Spleen (tissue), 11 donors: ENCODE measurements around the gene KIF19. TPM values are rescaled to one million over a fixed set of nuclear protein-coding genes. Genes with fewer than 3 reads are reported as not detected.

Experiments
- DNase-seq: peaks from one replicate; pipeline ENCODE4 v3.0.0-alpha.2; 2020
- H3K27ac ChIP-seq, 8 donors: fragments of 200-600 bp; sonication (generic) in 7 of 8; 1 replicate in 4 of 8; 2 replicates in 4 of 8; pipeline versions ENCODE4 v1.5.0 to v1.8.0; 2016 to 2021; ENCODE audit warnings: inconsistent platforms in 4 of 8, mild to moderate bottlenecking in 4 of 8, moderate library complexity in 1 of 8
- H3K27me3 ChIP-seq, 7 donors: fragments of 200-600 bp; sonication (generic) in 6 of 7; replicated peaks in 1 of 7; 1 replicate in 4 of 7; 2 replicates in 3 of 7; pipeline versions ENCODE4 v1.5.0 to v1.8.0; 2016 to 2021; ENCODE audit warnings: inconsistent platforms in 3 of 7, mild to moderate bottlenecking in 1 of 7
- H3K36me3 ChIP-seq, 6 donors: fragments of 200-600 bp; sonication (generic) in 5 of 6; 1 replicate in 4 of 6; 2 replicates in 2 of 6; pipeline versions ENCODE4 v1.5.0 to v1.8.0; 2016 to 2021; ENCODE audit warnings: inconsistent platforms in 2 of 6
- H3K4me1 ChIP-seq, 6 donors: fragments of 200-600 bp; sonication (generic) in 5 of 6; 1 replicate in 3 of 6; 2 replicates in 3 of 6; pipeline versions ENCODE4 v1.5.0 to v1.8.0; 2016 to 2021; ENCODE audit warnings: inconsistent platforms in 3 of 6
- H3K4me3 ChIP-seq, 8 donors: fragments of 200-600 bp; sonication (generic) in 7 of 8; 1 replicate in 4 of 8; 2 replicates in 4 of 8; pipeline versions ENCODE4 v1.5.0 to v1.8.0; 2016 to 2021; ENCODE audit warnings: inconsistent platforms in 4 of 8, mild to moderate bottlenecking in 4 of 8, moderate library complexity in 2 of 8
- H3K9me3 ChIP-seq, 8 donors: fragments of 200-600 bp; sonication (generic) in 7 of 8; 1 replicate in 4 of 8; 2 replicates in 4 of 8; pipeline versions ENCODE4 v1.5.0 to v1.8.0; 2016 to 2021; ENCODE audit warnings: inconsistent platforms in 4 of 8
- POLR2A ChIP-seq, 3 donors: fragments of 450-650 bp; IDR thresholded peaks; one replicate each; pipeline ENCODE4 v1.5.1; 2017; ENCODE audit warnings: antibody characterized with exemption in 3 of 3, mild to moderate bottlenecking in 1 of 3
- POLR2AphosphoS5 ChIP-seq, 3 donors: sonication (generic); formaldehyde crosslinking; IDR thresholded peaks; one replicate each; pipeline ENCODE4 v1.5.1; 2017; ENCODE audit warnings: antibody characterized with exemption in 3 of 3
- WGBS, 5 donors: extraction: QIAGEN DNeasy Blood & Tissue Kit in 3 of 5; methylation state at CpG; one replicate each; pipeline versions ENCODE4 v1.1.5 to v1.1.7; 2013 to 2018; 5-methylcytosine and 5-hydroxymethylcytosine counted together
- intact Hi-C: fragments of 100-400 bp; cut with DNase I; formaldehyde crosslinking; loops from one replicate; pipeline ENCODE4 v1.15.0; 2023; ENCODE audit warnings: low total_unique reads
- polyA plus RNA-seq, 3 donors: library from polyadenylated mRNA; stranded (reverse); fragments of 200-250 nt; gene quantifications; one replicate each; pipeline ENCODE4 v1.2.1, GENCODE V29; 2013
- total RNA-seq, 7 donors: library from RNA; depleted of rRNA in 3 of 7; stranded (reverse); fragments of >200 nt in 3 of 7; fragmentation: NEBNext Ultra II Directional in 4 of 7; extraction: Animal tissue kit (Norgen Biotek cat#: 25700) in 4 of 7; gene quantifications; one replicate each; pipeline versions ENCODE4 v1.1.0 to v1.2.1, GENCODE V29; 2016 to 2021
- TF ChIP-seq, protein P1 (sequence below), 11 experiments: fragments of 200-600 bp in 7 of 11; fragments of 450-650 bp in 4 of 11; sonication (generic) in 4 of 11; IDR thresholded peaks in 8 of 11; conservative IDR thresholded peaks in 3 of 11; 1 replicate in 7 of 11; 2 replicates in 4 of 11; pipeline versions ENCODE4 v1.4.0 to v1.8.0; 2016 to 2021; ENCODE audit warnings: antibody characterized with exemption in 11 of 11, inconsistent platforms in 4 of 11, mild to moderate bottlenecking in 1 of 11
- donor health status: healthy with polysubstance abuse.
- donor health status: DM: no; HTN: no; CAD: no; lungs with moderate emphysema.
- donor health status: DM: no; HTN: no; CAD: no.
- donor health status: Bipolar disorder and iron deficiency.
- donor health status: healthy.
- donor health status: DM: no; HTN: no; CAD: no.
- donor health status: DM: yes; HTN: yes; CAD: no.

The KIF19 gene
- total and polyA plus RNA-seq, 10 donors, result 5.7 to 48.2 (median 22.6) TPM

DNA sequence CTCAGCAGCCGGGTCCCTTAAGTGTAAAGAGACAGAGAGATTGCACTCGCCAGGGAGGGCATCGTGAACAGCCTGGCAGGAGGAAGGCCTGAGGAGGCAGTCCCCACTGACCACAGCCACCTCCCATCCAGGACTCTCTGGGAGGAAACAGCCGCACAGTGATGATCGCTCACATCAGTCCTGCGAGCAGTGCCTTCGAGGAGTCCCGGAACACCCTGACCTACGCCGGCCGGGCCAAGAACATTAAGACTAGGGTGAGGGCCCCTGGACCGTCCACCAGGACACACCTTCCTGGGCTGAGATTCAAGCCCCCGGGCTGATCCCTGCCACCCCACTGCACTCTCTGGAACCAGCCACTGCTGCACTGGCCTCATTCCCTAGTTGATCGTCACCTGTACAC, 21.6 kb downstream of the KIF19 start:
- H3K27me3 ChIP-seq, result peaks cover 0 to 61% (median 13%) of the 10 kb centered on the region in 7 donors
- no peak for TF ChIP-seq POLR2AphosphoS5 (IDR thresholded peaks at IDR 0.05)
- TF ChIP-seq, protein P1, sequence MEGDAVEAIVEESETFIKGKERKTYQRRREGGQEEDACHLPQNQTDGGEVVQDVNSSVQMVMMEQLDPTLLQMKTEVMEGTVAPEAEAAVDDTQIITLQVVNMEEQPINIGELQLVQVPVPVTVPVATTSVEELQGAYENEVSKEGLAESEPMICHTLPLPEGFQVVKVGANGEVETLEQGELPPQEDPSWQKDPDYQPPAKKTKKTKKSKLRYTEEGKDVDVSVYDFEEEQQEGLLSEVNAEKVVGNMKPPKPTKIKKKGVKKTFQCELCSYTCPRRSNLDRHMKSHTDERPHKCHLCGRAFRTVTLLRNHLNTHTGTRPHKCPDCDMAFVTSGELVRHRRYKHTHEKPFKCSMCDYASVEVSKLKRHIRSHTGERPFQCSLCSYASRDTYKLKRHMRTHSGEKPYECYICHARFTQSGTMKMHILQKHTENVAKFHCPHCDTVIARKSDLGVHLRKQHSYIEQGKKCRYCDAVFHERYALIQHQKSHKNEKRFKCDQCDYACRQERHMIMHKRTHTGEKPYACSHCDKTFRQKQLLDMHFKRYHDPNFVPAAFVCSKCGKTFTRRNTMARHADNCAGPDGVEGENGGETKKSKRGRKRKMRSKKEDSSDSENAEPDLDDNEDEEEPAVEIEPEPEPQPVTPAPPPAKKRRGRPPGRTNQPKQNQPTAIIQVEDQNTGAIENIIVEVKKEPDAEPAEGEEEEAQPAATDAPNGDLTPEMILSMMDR (IDR thresholded peaks at IDR 0.05 in 8 of 11, conservative IDR thresholded peaks at IDR 0.05 in 3 of 11), result no peak
- TF ChIP-seq POLR2A (IDR thresholded peaks at IDR 0.05), result no peak
- H3K9me3 ChIP-seq, result no peaks in the 10 kb centered on the region
- H3K4me1 ChIP-seq, result peaks cover 0 to 45% (median 19%) of the 10 kb centered on the region in 6 donors
- no peak overlapping the region for H3K27ac ChIP-seq
- H3K4me3 ChIP-seq, result no peak overlapping the region
- peaks cover 0 to 13% (median 0%) of the 10 kb centered on the region in 6 donors for H3K36me3 ChIP-seq
- WGBS, 5 donors, result 79 to 87% (median 86%) methylated on average over 6 to 14 of the region's 14 CpGs
- DNase-seq, result no peak
- intact Hi-C loops, result no loop called here

DNA sequence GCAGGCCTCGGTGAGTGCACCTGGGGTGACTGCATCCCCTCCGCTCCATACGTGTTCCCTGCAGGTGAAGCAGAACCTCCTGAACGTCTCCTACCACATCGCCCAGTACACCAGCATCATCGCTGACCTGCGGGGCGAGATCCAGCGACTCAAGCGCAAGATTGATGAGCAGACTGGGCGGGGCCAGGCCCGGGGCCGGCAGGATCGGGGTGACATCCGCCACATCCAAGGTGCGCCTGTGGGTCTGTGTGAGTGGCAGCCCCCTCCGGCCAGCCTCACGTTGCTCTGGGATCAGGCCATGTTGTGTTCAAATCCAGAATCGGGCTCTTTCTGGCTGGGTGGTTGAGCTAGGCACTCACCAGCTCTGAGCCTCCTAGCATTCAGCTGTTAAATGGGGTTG, 23.1 kb downstream of the KIF19 start:
- WGBS, 5 donors, result 81 to 88% (median 84%) methylated on average over 6 to 19 of the region's 19 CpGs
- H3K27me3 ChIP-seq, result peaks cover 0 to 69% (median 25%) of the 10 kb centered on the region in 7 donors
- intact Hi-C loops, result no loop called here
- no peak overlapping the region for H3K27ac ChIP-seq
- H3K9me3 ChIP-seq, result no peaks in the 10 kb centered on the region
- H3K4me1 ChIP-seq, result peaks cover 0 to 47% (median 20%) of the 10 kb centered on the region in 6 donors
- TF ChIP-seq, protein P1 (IDR thresholded peaks at IDR 0.05 in 8 of 11, conservative IDR thresholded peaks at IDR 0.05 in 3 of 11), result no peak
- TF ChIP-seq POLR2A (IDR thresholded peaks at IDR 0.05), result no peak
- no peak for TF ChIP-seq POLR2AphosphoS5 (IDR thresholded peaks at IDR 0.05)
- peaks cover 0 to 13% (median 0%) of the 10 kb centered on the region in 6 donors for H3K36me3 ChIP-seq
- H3K4me3 ChIP-seq, result no peak overlapping the region
- no peak for DNase-seq

DNA sequence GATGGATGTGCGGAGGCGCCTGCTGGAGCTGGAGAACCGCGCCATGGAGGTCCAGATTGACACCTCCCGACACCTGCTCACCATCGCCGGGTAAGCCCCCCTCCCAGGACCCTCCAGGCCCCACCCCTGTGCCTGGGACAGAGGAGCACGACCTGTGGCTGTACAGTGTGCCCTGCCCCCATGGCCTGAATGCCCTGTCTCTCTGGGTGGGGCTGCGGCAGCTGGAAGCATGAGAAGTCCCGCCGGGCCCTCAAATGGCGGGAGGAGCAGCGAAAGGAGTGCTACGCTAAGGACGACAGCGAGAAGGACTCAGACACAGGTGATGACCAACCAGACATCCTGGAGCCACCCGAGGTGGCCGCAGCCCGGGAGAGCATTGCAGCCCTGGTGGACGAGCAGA, 24.5 kb downstream of the KIF19 start:
- Histone ChIP-seq H3K27ac (no peak overlapping the region), H3K36me3 (peaks cover 0 to 13% (median 0%) of the 10 kb centered on the region in 6 donors), H3K4me1 (peaks cover 0 to 46% (median 23%) of the 10 kb centered on the region in 6 donors), H3K27me3 (peaks cover 0 to 73% (median 36%) of the 10 kb centered on the region in 7 donors), H3K4me3 (no peak overlapping the region), H3K9me3 (no peaks in the 10 kb centered on the region)
- TF ChIP-seq, protein P1 (IDR thresholded peaks at IDR 0.05 in 8 of 11, conservative IDR thresholded peaks at IDR 0.05 in 3 of 11), result no peak
- TF ChIP-seq POLR2A (IDR thresholded peaks at IDR 0.05) (no peak), POLR2AphosphoS5 (IDR thresholded peaks at IDR 0.05) (no peak)
- intact Hi-C loops, result no loop called here
- WGBS, 5 donors, result 81 to 89% (median 85%) methylated on average over 12 to 20 of the region's 20 CpGs
- DNase-seq, result no peak

DNA sequence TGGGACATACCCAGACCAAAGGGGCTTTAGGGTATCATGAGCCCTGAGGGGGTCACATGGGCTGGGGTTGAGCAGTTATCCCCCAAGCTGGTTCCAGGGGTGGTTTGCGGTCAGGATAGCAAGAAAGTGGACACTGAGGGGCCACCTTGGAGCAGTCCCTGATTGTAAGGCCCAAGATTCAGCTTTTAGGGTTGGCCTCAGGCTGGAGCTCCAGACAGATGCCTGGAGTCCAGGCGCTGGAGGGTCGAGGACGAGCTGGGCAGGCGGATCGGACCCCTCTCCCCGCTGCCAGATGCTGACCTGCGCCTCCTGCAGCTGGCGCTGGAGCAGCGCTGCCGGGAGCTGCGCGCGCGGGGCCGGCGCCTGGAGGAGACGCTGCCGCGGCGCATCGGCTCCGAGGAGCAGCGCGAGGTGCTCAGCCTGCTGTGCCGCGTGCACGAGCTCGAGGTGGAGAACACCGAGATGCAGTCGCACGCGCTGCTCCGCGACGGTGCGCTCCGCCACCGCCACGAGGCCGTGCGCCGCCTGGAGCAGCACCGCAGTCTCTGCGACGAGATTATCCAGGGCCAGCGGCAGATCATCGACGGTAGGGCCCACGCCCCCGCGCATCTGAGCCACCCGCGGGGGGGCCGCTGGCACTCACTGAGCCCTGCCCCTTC, 25.7 kb downstream of the KIF19 start:
- no peak overlapping the region for H3K4me3 ChIP-seq
- TF ChIP-seq POLR2AphosphoS5 (IDR thresholded peaks at IDR 0.05), result peak in 1 of 3 donors; percentile 23
- no peak for TF ChIP-seq POLR2A (IDR thresholded peaks at IDR 0.05)
- TF ChIP-seq, protein P1 (IDR thresholded peaks at IDR 0.05 in 8 of 11, conservative IDR thresholded peaks at IDR 0.05 in 3 of 11), result no peak
- peaks cover 0 to 13% (median 0%) of the 10 kb centered on the region in 6 donors for H3K36me3 ChIP-seq
- WGBS, 5 donors, result 22 to 39% (median 26%) methylated on average over 37 to 55 of the region's 55 CpGs
- no peak for DNase-seq
- H3K9me3 ChIP-seq, result no peaks in the 10 kb centered on the region
- peaks cover 0 to 85% (median 46%) of the 10 kb centered on the region in 7 donors for H3K27me3 ChIP-seq
- intact Hi-C loops, result no loop called here
- H3K27ac ChIP-seq, result no peak overlapping the region
- peaks cover 0 to 48% (median 26%) of the 10 kb centered on the region in 6 donors for H3K4me1 ChIP-seq
